Activated T-helper 1 cell treated with anti-CD3 and anti-CD28 coated beads, Interleukin-12 subunit alpha, Interleukin-12 subunit beta, Interleukin-2, Interleukin-4 antibody, amounts not matched to agents 30 ng/mL and 10 ng/mL and 1 ng/mL, durations not matched to agents 14 hours and 24 hours and 36 hours (primary cell): ENCODE data around the gene FNDC1. TPM values are rescaled to one million over a fixed set of nuclear protein-coding genes. Genes with fewer than 3 reads are reported as not detected.
A peak's percentile ranks its signal among the peaks of the same experiment; 100 is the strongest.
"Not testable (repeated sequence)": the region's sequence is repeated elsewhere in the genome, so short reads cannot be mapped to it uniquely, and the experiment has no call there.

Experiments used
- DNase-seq: peaks from one replicate; pipeline ENCODE4 v3.0.0; 2021; ENCODE audit warnings: low spot score
- H3K27ac Mint-ChIP-seq: one replicate; pipeline ENCODE4 v1.8.0; 2021; ENCODE audit warnings: mild to moderate bottlenecking, mixed read lengths
- H3K27me3 Mint-ChIP-seq: one replicate; pipeline ENCODE4 v1.8.0; 2022; ENCODE audit warnings: mild to moderate bottlenecking, moderate library complexity, mixed read lengths; ENCODE audit not compliant: insufficient read depth
- H3K36me3 Mint-ChIP-seq: one replicate; pipeline ENCODE4 v1.8.0; 2021; ENCODE audit warnings: low read depth, mixed read lengths
- H3K4me1 Mint-ChIP-seq: one replicate; pipeline ENCODE4 v1.8.0; 2021; ENCODE audit warnings: low read depth, mixed read lengths
- H3K4me3 Mint-ChIP-seq: one replicate; pipeline ENCODE4 v1.8.0; 2021; ENCODE audit warnings: mild to moderate bottlenecking, moderate library complexity, mixed read lengths
- H3K9me3 Mint-ChIP-seq: one replicate; pipeline ENCODE4 v1.8.0; 2021; ENCODE audit warnings: mixed read lengths
- intact Hi-C: fragments of 100-400 bp; cut with micrococcal nuclease; formaldehyde crosslinking; loops from one replicate; pipeline ENCODE4 v1.15.1; 2024
- total RNA-seq: library from RNA; stranded (reverse); gene quantifications from 2 replicates; pipeline ENCODE4 v1.2.3, GENCODE V29; 2022

Gene FNDC1
- total RNA-seq = 0.02 TPM in 1 of 2 replicates, not detected in the other

- intact Hi-C loops = loop anchor here (2.0 kb wide), 1 partner anchor 18 kb away; no protein-coding TSS in a partner anchor
- Mint-ChIP-seq H3K9me3 (no peaks in the 10 kb centered on the region), H3K27me3 (peaks cover 81% of the 10 kb centered on the region), H3K4me1 (peaks cover 14% of the 10 kb centered on the region), H3K4me3 (peak within 1 kb of the TSS; percentile 64), H3K36me3 (no peaks in the 10 kb centered on the region), H3K27ac (no peak within 1 kb of the TSS)
- peak; percentile 23 for DNase-seq
Observed at GRCh38 chr6:159169193-159169555, at the start of gene FNDC1. FNDC1 (plus strand) TSS chr6:159169400; CDS start chr6:159169597, 197 bp downstream.

GRCh38 chr6:159119791-159120190 is 49.4 kb upstream of the FNDC1 start:
- Mint-ChIP-seq H3K4me3 (no peak overlapping the region), H3K27ac (no peak overlapping the region), H3K4me1 (peaks cover 5% of the 10 kb centered on the region), H3K27me3 (peaks cover 27% of the 10 kb centered on the region), H3K36me3 (no peaks in the 10 kb centered on the region), H3K9me3 (no peaks in the 10 kb centered on the region)
- intact Hi-C loops = no loop called here
- DNase-seq = no peak

GRCh38 chr6:159121486-159121885 is 47.7 kb upstream of the FNDC1 start:
- H3K27ac Mint-ChIP-seq = no peak overlapping the region
- no peaks in the 10 kb centered on the region for H3K9me3 Mint-ChIP-seq
- intact Hi-C loops = no loop called here
- no peak for DNase-seq
- peaks cover 5% of the 10 kb centered on the region for H3K4me1 Mint-ChIP-seq
- no peak overlapping the region for H3K4me3 Mint-ChIP-seq
- H3K36me3 Mint-ChIP-seq = no peaks in the 10 kb centered on the region
- peaks cover 24% of the 10 kb centered on the region for H3K27me3 Mint-ChIP-seq

- no peaks in the 10 kb centered on the region for H3K9me3 Mint-ChIP-seq
- no peaks in the 10 kb centered on the region for H3K36me3 Mint-ChIP-seq
- H3K4me1 Mint-ChIP-seq = peaks cover 5% of the 10 kb centered on the region
- DNase-seq = no peak
- peaks cover 24% of the 10 kb centered on the region for H3K27me3 Mint-ChIP-seq
- intact Hi-C loops = no loop called here
- no peak overlapping the region for H3K4me3 Mint-ChIP-seq
- no peak overlapping the region for H3K27ac Mint-ChIP-seq
Observed at GRCh38 chr6:159122453-159122852, 46.7 kb upstream of the FNDC1 start.

- DNase-seq, H3K27ac Mint-ChIP-seq, intact Hi-C loops, H3K4me1 Mint-ChIP-seq, H3K36me3 Mint-ChIP-seq, H3K4me3 Mint-ChIP-seq, H3K9me3 Mint-ChIP-seq: not testable (repeated sequence)
- peaks cover 22% of the 10 kb centered on the region for H3K27me3 Mint-ChIP-seq
Observed at GRCh38 chr6:159123831-159124230, 45.4 kb upstream of the FNDC1 start.

- Mint-ChIP-seq H3K36me3 (no peaks in the 10 kb centered on the region), H3K27me3 (peaks cover 22% of the 10 kb centered on the region), H3K27ac (no peak overlapping the region), H3K4me3 (no peak overlapping the region), H3K4me1 (no peaks in the 10 kb centered on the region), H3K9me3 (no peaks in the 10 kb centered on the region)
- DNase-seq = no peak
- intact Hi-C loops = no loop called here
Observed at GRCh38 chr6:159125014-159125609, 44.1 kb upstream of the FNDC1 start.

GRCh38 chr6:159125951-159126352 is 43.2 kb upstream of the FNDC1 start:
- Mint-ChIP-seq H3K27me3 (peaks cover 22% of the 10 kb centered on the region), H3K36me3 (no peaks in the 10 kb centered on the region), H3K27ac (no peak overlapping the region), H3K4me3 (no peak overlapping the region), H3K9me3 (no peaks in the 10 kb centered on the region), H3K4me1 (no peaks in the 10 kb centered on the region)
- no peak for DNase-seq
- intact Hi-C loops = no loop called here

- Mint-ChIP-seq H3K9me3 (no peaks in the 10 kb centered on the region), H3K4me3 (no peak overlapping the region), H3K27me3 (peaks cover 22% of the 10 kb centered on the region), H3K36me3 (no peaks in the 10 kb centered on the region), H3K27ac (no peak overlapping the region), H3K4me1 (no peaks in the 10 kb centered on the region)
- intact Hi-C loops = no loop called here
- DNase-seq = no peak
Observed at GRCh38 chr6:159126590-159126989, 42.6 kb upstream of the FNDC1 start.

GRCh38 chr6:159127701-159128100 is 41.5 kb upstream of the FNDC1 start:
- Mint-ChIP-seq H3K9me3 (no peaks in the 10 kb centered on the region), H3K4me1 (no peaks in the 10 kb centered on the region), H3K27me3 (peaks cover 17% of the 10 kb centered on the region), H3K36me3 (no peaks in the 10 kb centered on the region), H3K4me3 (no peak overlapping the region), H3K27ac (no peak overlapping the region)
- DNase-seq = no peak
- intact Hi-C loops = no loop called here

GRCh38 chr6:159128978-159129377 is 40.2 kb upstream of the FNDC1 start:
- peaks cover 8% of the 10 kb centered on the region for H3K27me3 Mint-ChIP-seq
- no peaks in the 10 kb centered on the region for H3K9me3 Mint-ChIP-seq
- H3K4me1 Mint-ChIP-seq = peaks cover 3% of the 10 kb centered on the region
- H3K27ac Mint-ChIP-seq = no peak overlapping the region
- H3K4me3 Mint-ChIP-seq = no peak overlapping the region
- no peaks in the 10 kb centered on the region for H3K36me3 Mint-ChIP-seq
- intact Hi-C loops = no loop called here
- no peak for DNase-seq

GRCh38 chr6:159130846-159131245 is 38.4 kb upstream of the FNDC1 start:
- intact Hi-C loops = no loop called here

GRCh38 chr6:159131709-159132108 is 37.5 kb upstream of the FNDC1 start:
- DNase-seq = no peak
- intact Hi-C loops = no loop called here
- no peaks in the 10 kb centered on the region for H3K9me3 Mint-ChIP-seq
- H3K4me1 Mint-ChIP-seq = peaks cover 10% of the 10 kb centered on the region
- H3K36me3 Mint-ChIP-seq = no peaks in the 10 kb centered on the region
- H3K4me3 Mint-ChIP-seq = no peak overlapping the region
- no peak overlapping the region for H3K27ac Mint-ChIP-seq
- peaks cover 2% of the 10 kb centered on the region for H3K27me3 Mint-ChIP-seq

More at GRCh38 chr6:159130846-159131245, 38.4 kb upstream of the FNDC1 start:
- Mint-ChIP-seq H3K4me3 (no peak overlapping the region), H3K4me1 (peaks cover 10% of the 10 kb centered on the region), H3K27me3 (peaks cover 6% of the 10 kb centered on the region), H3K36me3 (no peaks in the 10 kb centered on the region), H3K27ac (no peak overlapping the region), H3K9me3 (no peaks in the 10 kb centered on the region)
- no peak for DNase-seq

- peaks cover 5% of the 10 kb centered on the region for H3K27me3 Mint-ChIP-seq
- no peak for DNase-seq
- no peaks in the 10 kb centered on the region for H3K9me3 Mint-ChIP-seq
- H3K36me3 Mint-ChIP-seq = no peaks in the 10 kb centered on the region
- no peak overlapping the region for H3K4me3 Mint-ChIP-seq
- intact Hi-C loops = no loop called here
- peaks cover 10% of the 10 kb centered on the region for H3K4me1 Mint-ChIP-seq
- H3K27ac Mint-ChIP-seq = peak overlapping the region; percentile 26
Observed at GRCh38 chr6:159132664-159133063, 36.5 kb upstream of the FNDC1 start.
